ENCODE results near the gene SLC35F1.

- TF ChIP-seq LEF1 (IDR thresholded peaks at IDR 0.05; ENCODE audit: borderline replicate concordance) (no peak), L3MBTL2 (conservative IDR thresholded peaks at IDR 0.05) (no peak), ARNT (IDR thresholded peaks at IDR 0.05) (no peak), SP1 (IDR thresholded peaks at IDR 0.05) (no peak), CTBP1 (IDR thresholded peaks at IDR 0.05; ENCODE audit: borderline replicate concordance) (no peak), FOXA1 (IDR thresholded peaks at IDR 0.05) (no peak), FOXK2 (IDR thresholded peaks at IDR 0.05) (no peak), PKNOX1 (IDR thresholded peaks at IDR 0.05) (no peak), SUZ12 (IDR thresholded peaks at IDR 0.05) (no peak), TARDBP (IDR thresholded peaks at IDR 0.05) (no peak), HDGF (IDR thresholded peaks at IDR 0.05; ENCODE audit: borderline replicate concordance) (no peak), BHLHE40 (IDR thresholded peaks at IDR 0.05; ENCODE audit: borderline replicate concordance) (no peak), FOXM1 (IDR thresholded peaks at IDR 0.05; ENCODE audit: borderline replicate concordance) (no peak), ZNF384 (IDR thresholded peaks at IDR 0.05) (no peak)
These were observed 4.1 kb downstream of the SLC35F1 start for GRCh38 chr6:117911150-117911549.
